Spleen (tissue), 7 donors: Measurements from ENCODE around the gene SKI.

Experiments
- CTCF ChIP-seq, 11 experiments: fragments of 200-600 bp in 7 of 11; fragments of 450-650 bp in 4 of 11; sonication (generic) in 4 of 11; IDR thresholded peaks in 8 of 11; conservative IDR thresholded peaks in 3 of 11; 1 replicate in 7 of 11; 2 replicates in 4 of 11; pipeline versions ENCODE4 v1.4.0 to v1.8.0; 2016 to 2021; ENCODE audit warnings: antibody characterized with exemption in 11 of 11, inconsistent platforms in 4 of 11, mild to moderate bottlenecking in 1 of 11
- POLR2A ChIP-seq, 3 donors: fragments of 450-650 bp; IDR thresholded peaks; one replicate each; pipeline ENCODE4 v1.5.1; 2017; ENCODE audit warnings: antibody characterized with exemption in 3 of 3, mild to moderate bottlenecking in 1 of 3
- donor health status: DM: no; HTN: no; CAD: no; lungs with moderate emphysema.
- donor health status: DM: no; HTN: no; CAD: no.
- donor health status: DM: no; HTN: no; CAD: no.

- TF ChIP-seq CTCF (IDR thresholded peaks at IDR 0.05 in 8 of 11, conservative IDR thresholded peaks at IDR 0.05 in 3 of 11) (no peak), POLR2A (IDR thresholded peaks at IDR 0.05) (no peak)
Observed at GRCh38 chr1:2259668-2260402, 31.7 kb downstream of the SKI start.
